Gastroesophageal sphincter (tissue), 4 donors: ENCODE data around the gene HTRA1. TPM values are rescaled to one million over a fixed set of nuclear protein-coding genes. Genes with fewer than 3 reads are reported as not detected.
A peak's percentile ranks its signal among the peaks of the same experiment; 100 is the strongest.

Experiments used
- ATAC-seq: fragments of 150-250 bp; one replicate; pipeline ENCODE4 v1.9.1; 2016; ENCODE audit warnings: mild to moderate bottlenecking, moderate library complexity
- H3K27ac ChIP-seq, 4 donors: fragments of 200-600 bp; sonication (generic) in 3 of 4; 1 replicate in 3 of 4; 2 replicates in 1 of 4; pipeline ENCODE4 v1.5.1; 2016 to 2019
- H3K27me3 ChIP-seq: fragments of 200-600 bp; sonication (generic); one replicate; pipeline ENCODE4 v1.5.1; 2019
- H3K36me3 ChIP-seq, 2 donors: fragments of 200-600 bp; sonication (generic); one replicate each; pipeline ENCODE4 v1.5.1; 2019; ENCODE audit warnings: control low read depth in 1 of 2
- H3K4me1 ChIP-seq, 3 donors: fragments of 200-600 bp; sonication (generic); 1 replicate in 2 of 3; 2 replicates in 1 of 3; pipeline ENCODE4 v1.5.1; 2016 to 2019; ENCODE audit warnings: control low read depth in 2 of 3
- H3K4me3 ChIP-seq, 2 donors: fragments of 200-600 bp; sonication (generic); one replicate each; pipeline ENCODE4 v1.5.1; 2019; ENCODE audit warnings: mild to moderate bottlenecking in 1 of 2, moderate library complexity in 1 of 2
- H3K9me3 ChIP-seq, 3 donors: fragments of 200-600 bp; sonication (generic); one replicate each; pipeline ENCODE4 v1.5.1; 2017 to 2019; ENCODE audit warnings: control low read depth in 2 of 3
- EP300 ChIP-seq: sonication (generic); formaldehyde crosslinking; IDR thresholded peaks from one replicate; pipeline ENCODE4 v1.6.1; 2017; ENCODE audit warnings: antibody characterized with exemption, mild to moderate bottlenecking
- POLR2A ChIP-seq, 2 donors: fragments of 450-650 bp; IDR thresholded peaks; one replicate each; pipeline ENCODE4 v1.6.1; 2017; ENCODE audit warnings: antibody characterized with exemption in 2 of 2, mild to moderate bottlenecking in 2 of 2, moderate library complexity in 1 of 2
- POLR2AphosphoS5 ChIP-seq: sonication (generic); formaldehyde crosslinking; IDR thresholded peaks from one replicate; pipeline ENCODE4 v1.6.1; 2017; ENCODE audit warnings: antibody characterized with exemption
- WGBS, 2 donors: methylation state at CpG; one replicate each; pipeline ENCODE4 v1.1.5; 2018; ENCODE audit warnings: low coverage in 1 of 2; 5-methylcytosine and 5-hydroxymethylcytosine counted together
- total RNA-seq, 4 donors: library from RNA; depleted of rRNA; stranded (reverse); fragments of >200 nt; gene quantifications; one replicate each; pipeline ENCODE4 v1.1.0, GENCODE V29; 2016
- TF ChIP-seq, protein P1 (sequence below), 4 experiments: fragments of 200-600 bp in 2 of 4; fragments of 450-650 bp in 2 of 4; sonication (generic) in 1 of 4; IDR thresholded peaks; one replicate each; pipeline ENCODE4 v1.5.1; 2017 to 2019; ENCODE audit warnings: antibody characterized with exemption in 4 of 4, mild to moderate bottlenecking in 2 of 4, moderate library complexity in 2 of 4

HTRA1 gene
- total RNA-seq, 4 donors from 2014 or later, result 107 to 137 (median 111) TPM

DNA sequence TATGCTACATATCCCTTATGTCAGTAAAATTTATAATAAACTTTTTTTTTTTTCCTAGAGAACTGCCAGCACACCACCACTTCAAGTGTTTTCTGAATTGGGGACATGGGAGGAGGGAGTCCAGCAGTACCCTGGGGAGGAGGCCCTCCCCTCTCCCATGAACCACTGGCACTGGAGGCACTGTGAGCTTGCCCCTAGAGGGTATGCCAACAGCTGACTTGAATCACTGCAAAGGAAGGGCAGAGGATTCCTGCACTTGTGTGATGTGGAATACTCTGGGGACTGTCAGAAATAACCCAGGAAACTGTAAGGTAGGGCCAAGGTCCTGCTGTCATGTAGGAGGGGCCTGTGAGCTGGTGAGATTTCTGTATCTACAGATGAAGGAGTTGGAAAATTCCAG, 15.4 kb upstream of the HTRA1 start:
- Histone ChIP-seq H3K9me3 (no peaks in the 10 kb centered on the region), H3K4me3 (no peak overlapping the region), H3K4me1 (peaks cover 0 to 14% (median 0%) of the 10 kb centered on the region in 3 donors), H3K27me3 (no peaks in the 10 kb centered on the region), H3K36me3 (no peaks in the 10 kb centered on the region), H3K27ac (no peak overlapping the region)
- no peak for ATAC-seq
- no peak for TF ChIP-seq EP300
- TF ChIP-seq, protein P1, sequence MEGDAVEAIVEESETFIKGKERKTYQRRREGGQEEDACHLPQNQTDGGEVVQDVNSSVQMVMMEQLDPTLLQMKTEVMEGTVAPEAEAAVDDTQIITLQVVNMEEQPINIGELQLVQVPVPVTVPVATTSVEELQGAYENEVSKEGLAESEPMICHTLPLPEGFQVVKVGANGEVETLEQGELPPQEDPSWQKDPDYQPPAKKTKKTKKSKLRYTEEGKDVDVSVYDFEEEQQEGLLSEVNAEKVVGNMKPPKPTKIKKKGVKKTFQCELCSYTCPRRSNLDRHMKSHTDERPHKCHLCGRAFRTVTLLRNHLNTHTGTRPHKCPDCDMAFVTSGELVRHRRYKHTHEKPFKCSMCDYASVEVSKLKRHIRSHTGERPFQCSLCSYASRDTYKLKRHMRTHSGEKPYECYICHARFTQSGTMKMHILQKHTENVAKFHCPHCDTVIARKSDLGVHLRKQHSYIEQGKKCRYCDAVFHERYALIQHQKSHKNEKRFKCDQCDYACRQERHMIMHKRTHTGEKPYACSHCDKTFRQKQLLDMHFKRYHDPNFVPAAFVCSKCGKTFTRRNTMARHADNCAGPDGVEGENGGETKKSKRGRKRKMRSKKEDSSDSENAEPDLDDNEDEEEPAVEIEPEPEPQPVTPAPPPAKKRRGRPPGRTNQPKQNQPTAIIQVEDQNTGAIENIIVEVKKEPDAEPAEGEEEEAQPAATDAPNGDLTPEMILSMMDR (IDR thresholded peaks at IDR 0.05), result no peak
- no peak for TF ChIP-seq POLR2AphosphoS5
- TF ChIP-seq POLR2A (IDR thresholded peaks at IDR 0.05), result no peak

DNA sequence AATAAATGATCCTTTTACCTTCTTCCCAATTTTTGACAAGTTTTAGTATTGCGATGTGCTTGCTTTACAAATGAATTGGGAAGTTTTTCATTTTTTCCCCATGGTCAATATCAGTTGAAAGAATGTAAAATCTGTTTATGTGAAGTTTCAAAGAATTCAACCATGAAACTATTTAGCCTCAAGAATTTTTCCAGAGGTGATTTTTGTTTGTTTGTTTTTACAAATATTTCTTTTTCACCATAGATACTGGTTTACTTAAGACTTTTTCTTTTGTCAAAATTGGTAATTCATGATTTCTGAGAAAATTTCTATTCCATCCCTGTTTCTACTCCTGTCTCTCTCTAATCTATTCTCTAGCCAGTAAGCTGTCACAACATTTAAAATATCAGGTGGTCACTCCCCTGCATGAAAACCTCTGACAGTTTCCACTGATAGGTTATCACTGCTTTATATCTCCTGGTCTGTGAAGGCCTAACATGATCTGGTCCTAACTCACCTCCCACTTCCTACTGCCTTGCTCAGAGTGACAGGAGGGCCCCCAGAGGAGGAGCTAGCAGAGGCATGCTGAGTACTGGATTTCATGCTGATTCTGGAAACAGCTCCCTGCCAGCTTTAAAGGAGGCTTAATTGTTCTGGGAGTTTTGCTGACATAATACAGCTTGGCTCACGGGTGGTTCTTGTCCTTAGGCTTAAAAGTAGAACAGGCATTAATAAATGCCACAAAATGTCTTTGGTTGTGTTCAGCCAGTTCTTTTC, 14.5 kb upstream of the HTRA1 start:
- Histone ChIP-seq H3K27ac (peak overlapping the region in 1 of 4 donors; percentile 35), H3K36me3 (no peaks in the 10 kb centered on the region), H3K4me3 (no peak overlapping the region), H3K9me3 (no peaks in the 10 kb centered on the region), H3K4me1 (peaks cover 0 to 14% (median 0%) of the 10 kb centered on the region in 3 donors), H3K27me3 (no peaks in the 10 kb centered on the region)
- 56% methylated on average over 2 of the region's 2 CpGs for WGBS, 2 donors
- TF ChIP-seq POLR2AphosphoS5 (peak; percentile 48), EP300 (no peak)
- TF ChIP-seq, protein P1 (IDR thresholded peaks at IDR 0.05), result no peak
- ATAC-seq, result peak; percentile 51

DNA sequence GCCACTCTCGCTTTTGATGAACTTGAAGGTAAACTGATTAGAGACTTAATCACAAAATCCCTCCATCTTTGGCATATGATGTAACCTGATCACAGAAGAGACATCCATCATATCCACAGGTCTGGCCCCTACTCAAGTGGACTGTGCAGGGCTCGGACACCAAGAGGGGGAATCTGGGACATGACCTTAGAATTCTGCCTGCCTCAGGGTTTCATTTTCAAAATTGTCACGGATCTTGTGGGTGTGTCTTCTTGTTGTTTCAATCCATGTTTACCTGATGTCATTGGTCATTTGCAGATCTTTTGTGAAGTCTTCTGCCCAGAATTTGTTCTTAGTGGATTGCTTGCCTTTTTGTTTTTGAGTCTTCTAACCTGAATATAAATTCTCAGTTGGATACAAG, 12.8 kb upstream of the HTRA1 start:
- TF ChIP-seq POLR2AphosphoS5 (no peak), POLR2A (IDR thresholded peaks at IDR 0.05) (no peak), EP300 (no peak)
- TF ChIP-seq, protein P1 (IDR thresholded peaks at IDR 0.05), result no peak
- Histone ChIP-seq H3K36me3 (no peaks in the 10 kb centered on the region), H3K9me3 (no peaks in the 10 kb centered on the region), H3K4me3 (no peak overlapping the region), H3K27ac (no peak overlapping the region), H3K4me1 (peaks cover 0 to 14% (median 0%) of the 10 kb centered on the region in 3 donors), H3K27me3 (no peaks in the 10 kb centered on the region)
- ATAC-seq, result no peak
- 96% methylated on average over 2 to 3 of the region's 3 CpGs for WGBS, 2 donors

DNA sequence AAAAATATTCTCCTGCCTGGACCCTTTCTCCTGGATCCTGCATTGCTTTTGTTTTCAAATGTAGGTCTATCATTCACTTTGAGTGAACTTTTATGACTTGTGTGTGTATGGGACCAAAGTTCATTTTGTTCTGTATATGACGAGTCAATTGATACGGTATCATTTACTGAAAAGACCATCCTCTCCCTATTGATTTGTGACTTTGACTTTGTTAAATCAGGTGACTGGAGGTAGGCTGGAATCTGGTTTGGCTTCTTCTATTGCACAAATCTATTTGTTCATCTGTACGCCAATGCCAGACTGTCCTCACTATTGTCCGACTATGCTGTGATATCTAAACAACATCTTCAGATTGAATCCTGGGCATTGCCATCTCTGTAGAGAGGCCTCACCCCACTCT, 12.2 kb upstream of the HTRA1 start:
- Histone ChIP-seq H3K27me3 (no peaks in the 10 kb centered on the region), H3K27ac (no peak overlapping the region), H3K36me3 (no peaks in the 10 kb centered on the region), H3K9me3 (no peaks in the 10 kb centered on the region), H3K4me1 (peaks cover 0 to 14% (median 0%) of the 10 kb centered on the region in 3 donors), H3K4me3 (no peak overlapping the region)
- TF ChIP-seq POLR2AphosphoS5, result no peak
- TF ChIP-seq, protein P1 (IDR thresholded peaks at IDR 0.05), result no peak
- TF ChIP-seq EP300, result no peak
- no peak for TF ChIP-seq POLR2A (IDR thresholded peaks at IDR 0.05)
- 83 to 89% methylated on average over 4 of the region's 4 CpGs for WGBS, 2 donors
- no peak for ATAC-seq

DNA sequence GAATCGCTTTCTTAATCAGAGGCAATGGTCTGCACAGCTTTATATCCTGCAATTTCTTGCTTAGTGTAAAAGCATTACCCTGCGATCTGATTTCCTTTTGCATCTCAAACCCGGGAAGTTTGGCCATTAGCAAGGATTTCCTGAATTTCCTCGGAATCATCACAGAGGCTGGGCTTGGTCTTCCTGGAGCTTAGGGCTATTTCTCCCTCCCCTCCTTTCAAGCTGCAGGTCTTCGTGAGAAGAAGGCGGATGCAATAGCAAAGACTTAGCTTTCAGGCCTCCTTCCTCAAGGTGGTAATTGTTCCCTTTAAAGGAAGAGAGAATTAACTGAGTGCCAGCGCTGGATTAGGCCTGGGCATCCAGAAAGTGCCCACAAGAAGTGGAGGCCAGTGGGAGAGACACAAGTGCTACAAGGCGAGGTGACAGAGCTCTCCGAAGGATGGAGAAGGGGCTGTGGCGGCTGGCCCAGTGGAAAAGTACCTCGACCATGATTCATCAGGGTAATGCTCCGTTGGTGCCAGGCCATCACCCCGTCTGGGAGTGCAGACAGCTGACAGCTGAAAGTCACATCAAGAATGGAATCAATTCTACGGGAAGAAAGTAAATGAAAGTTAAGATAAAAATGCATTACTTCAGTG, 10.9 kb upstream of the HTRA1 start:
- peaks cover 0 to 14% (median 0%) of the 10 kb centered on the region in 3 donors for H3K4me1 ChIP-seq
- no peak overlapping the region for H3K4me3 ChIP-seq
- 80 to 82% methylated on average over 2 to 13 of the region's 14 CpGs for WGBS, 2 donors
- TF ChIP-seq, protein P1 (IDR thresholded peaks at IDR 0.05), result no peak
- TF ChIP-seq EP300, result no peak
- TF ChIP-seq POLR2A (IDR thresholded peaks at IDR 0.05), result no peak
- no peak for TF ChIP-seq POLR2AphosphoS5
- no peaks in the 10 kb centered on the region for H3K9me3 ChIP-seq
- ATAC-seq, result no peak
- no peak overlapping the region for H3K27ac ChIP-seq
- H3K36me3 ChIP-seq, result no peaks in the 10 kb centered on the region
- H3K27me3 ChIP-seq, result no peaks in the 10 kb centered on the region
